ENCODE measurements around the gene C1orf159. TPM values are rescaled to one million over a fixed set of nuclear protein-coding genes. Genes with fewer than 3 reads are reported as not detected.

Gene C1orf159
- total RNA-seq, 2 donors from 2014 or later = 18.0 to 18.6 TPM

DNA sequence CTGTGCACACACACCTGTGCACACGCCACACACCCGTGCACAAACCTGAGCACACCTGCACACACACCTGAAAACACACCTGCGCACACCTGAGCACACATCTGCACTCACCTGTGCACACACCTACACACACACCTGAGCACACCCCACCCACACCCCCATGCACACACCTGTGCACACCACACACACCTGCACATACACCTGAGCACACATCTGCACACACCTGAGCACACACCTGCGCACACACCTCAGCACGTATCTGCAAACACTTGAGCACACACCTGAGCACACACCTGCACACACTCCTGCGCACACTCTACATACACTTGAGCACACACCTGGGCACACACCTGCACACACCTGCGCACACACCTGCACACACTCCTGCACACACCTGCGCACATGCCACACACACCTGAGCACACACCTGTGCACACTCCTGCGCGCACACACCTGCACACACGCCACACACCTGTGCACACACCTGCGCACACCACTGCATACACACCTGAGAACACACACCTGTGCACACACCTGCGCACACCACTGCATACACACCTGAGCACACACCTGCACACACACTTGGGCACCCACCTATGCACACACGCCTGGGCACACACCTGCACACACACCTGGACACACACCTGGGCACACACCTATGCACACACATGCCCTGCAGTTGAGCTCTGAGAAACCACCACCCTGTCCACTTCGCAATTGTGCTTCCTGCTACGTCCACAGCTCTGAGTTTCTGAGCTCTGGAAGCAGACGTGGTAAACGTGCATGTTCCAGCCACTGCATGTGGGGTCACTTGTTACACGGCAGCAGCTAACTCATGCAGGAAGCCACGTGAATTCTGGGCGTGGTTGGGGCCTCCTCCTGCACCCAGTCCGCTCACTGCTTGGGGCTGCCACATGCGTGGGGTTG lies 8.0 kb upstream of the C1orf159 start:
- peak overlapping the region in 1 of 2 donors; percentile 29 for H3K4me3 Mint-ChIP-seq
- ATAC-seq (replicated peaks in 1 of 2) = no peak
- peaks cover 8 to 9% of the 10 kb centered on the region in 2 donors for H3K9me3 Mint-ChIP-seq
- peak overlapping the region; percentile 83 for H3K27ac Mint-ChIP-seq
- H3K36me3 Mint-ChIP-seq (ENCODE audit: insufficient read depth in 2 of 2) = peaks cover 4 to 5% of the 10 kb centered on the region in 2 donors
- no peak for DNase-seq
- peaks cover 9% of the 10 kb centered on the region for H3K27me3 Mint-ChIP-seq (ENCODE audit: low read depth)
- H3K4me1 Mint-ChIP-seq (ENCODE audit: low read depth) = peaks cover 5% of the 10 kb centered on the region

- Mint-ChIP-seq H3K36me3 (ENCODE audit: insufficient read depth in 2 of 2) (peaks cover 4 to 5% of the 10 kb centered on the region in 2 donors), H3K9me3 (peaks cover 8 to 9% of the 10 kb centered on the region in 2 donors), H3K4me1 (ENCODE audit: low read depth) (peaks cover 5% of the 10 kb centered on the region), H3K4me3 (no peak overlapping the region), H3K27me3 (ENCODE audit: low read depth) (peaks cover 10% of the 10 kb centered on the region), H3K27ac (peak overlapping the region; percentile 83)
- ATAC-seq (replicated peaks in 1 of 2) (no peak), DNase-seq (no peak)
Observed at GRCh38 chr1:1122981-1123480, 7.1 kb upstream of the C1orf159 start.

- ATAC-seq (replicated peaks in 1 of 2) (peak; percentile 96 to 97), DNase-seq (peak; percentile 89 to 92)
- Mint-ChIP-seq H3K27me3 (ENCODE audit: low read depth) (peaks cover 10% of the 10 kb centered on the region), H3K4me1 (ENCODE audit: low read depth) (peaks cover 11% of the 10 kb centered on the region), H3K9me3 (peaks cover 8 to 9% of the 10 kb centered on the region in 2 donors), H3K27ac (no peak overlapping the region), H3K36me3 (ENCODE audit: insufficient read depth in 2 of 2) (peaks cover 4 to 5% of the 10 kb centered on the region in 2 donors), H3K4me3 (peak overlapping the region; percentile 36 to 75)
Observed at GRCh38 chr1:1122078-1122811, 6.4 kb upstream of the C1orf159 start.

- DNase-seq (no peak), ATAC-seq (replicated peaks in 1 of 2) (peak; percentile 31)
- Mint-ChIP-seq H3K36me3 (ENCODE audit: insufficient read depth in 2 of 2) (peaks cover 4 to 5% of the 10 kb centered on the region in 2 donors), H3K27ac (no peak overlapping the region), H3K27me3 (ENCODE audit: low read depth) (peaks cover 10% of the 10 kb centered on the region), H3K4me3 (no peak overlapping the region), H3K4me1 (ENCODE audit: low read depth) (peaks cover 11% of the 10 kb centered on the region), H3K9me3 (peaks cover 8 to 9% of the 10 kb centered on the region in 2 donors)
Observed at GRCh38 chr1:1121611-1122077, 5.8 kb upstream of the C1orf159 start.

- H3K4me3 Mint-ChIP-seq = no peak overlapping the region
- H3K36me3 Mint-ChIP-seq (ENCODE audit: insufficient read depth in 2 of 2) = peaks cover 4 to 5% of the 10 kb centered on the region in 2 donors
- H3K4me1 Mint-ChIP-seq (ENCODE audit: low read depth) = peaks cover 11% of the 10 kb centered on the region
- no peak for ATAC-seq (replicated peaks in 1 of 2)
- peaks cover 8 to 9% of the 10 kb centered on the region in 2 donors for H3K9me3 Mint-ChIP-seq
- no peak for DNase-seq
- no peak overlapping the region for H3K27ac Mint-ChIP-seq
- H3K27me3 Mint-ChIP-seq (ENCODE audit: low read depth) = peaks cover 10% of the 10 kb centered on the region
Observed at GRCh38 chr1:1120866-1121591, 5.1 kb upstream of the C1orf159 start.

DNA sequence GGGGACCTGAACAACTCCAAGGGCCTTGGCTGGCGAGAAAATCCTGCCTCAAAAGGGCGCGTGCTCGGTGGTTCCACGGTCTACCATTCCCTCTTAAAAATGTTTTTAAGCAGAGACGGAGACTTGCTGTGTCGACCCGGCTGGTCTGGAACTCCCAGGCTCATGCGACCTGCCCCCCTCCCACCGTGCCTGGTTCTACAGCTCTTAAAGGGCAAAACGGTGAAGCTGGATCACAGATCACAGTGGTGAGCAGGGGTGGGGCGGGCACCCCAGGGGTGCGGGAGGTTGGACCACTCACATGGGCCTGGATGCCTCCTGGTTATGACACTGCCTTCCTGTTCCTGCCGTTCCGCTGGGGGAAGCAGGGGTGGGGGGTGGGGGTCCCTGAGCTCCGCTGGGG lies 4.2 kb upstream of the C1orf159 start:
- ATAC-seq (replicated peaks in 1 of 2) (no peak), DNase-seq (no peak)
- Mint-ChIP-seq H3K27me3 (ENCODE audit: low read depth) (peaks cover 10% of the 10 kb centered on the region), H3K36me3 (ENCODE audit: insufficient read depth in 2 of 2) (peaks cover 4 to 5% of the 10 kb centered on the region in 2 donors), H3K4me1 (ENCODE audit: low read depth) (peaks cover 12% of the 10 kb centered on the region), H3K9me3 (peaks cover 8 to 9% of the 10 kb centered on the region in 2 donors), H3K27ac (no peak overlapping the region), H3K4me3 (no peak overlapping the region)

- H3K27ac Mint-ChIP-seq = no peak overlapping the region
- peaks cover 8 to 9% of the 10 kb centered on the region in 2 donors for H3K9me3 Mint-ChIP-seq
- H3K4me3 Mint-ChIP-seq = no peak overlapping the region
- ATAC-seq (replicated peaks in 1 of 2) (no peak), DNase-seq (no peak)
- H3K36me3 Mint-ChIP-seq (ENCODE audit: insufficient read depth in 2 of 2) = peaks cover 5% of the 10 kb centered on the region in 2 donors
- peaks cover 19% of the 10 kb centered on the region for H3K4me1 Mint-ChIP-seq (ENCODE audit: low read depth)
- H3K27me3 Mint-ChIP-seq (ENCODE audit: low read depth) = peaks cover 10% of the 10 kb centered on the region
Observed at GRCh38 chr1:1119272-1119890, 3.5 kb upstream of the C1orf159 start.

- Mint-ChIP-seq H3K4me1 (ENCODE audit: low read depth) (peaks cover 19% of the 10 kb centered on the region), H3K36me3 (ENCODE audit: insufficient read depth in 2 of 2) (peaks cover 3 to 7% of the 10 kb centered on the region in 2 donors), H3K27me3 (ENCODE audit: low read depth) (peaks cover 10% of the 10 kb centered on the region), H3K9me3 (peaks cover 4 to 6% of the 10 kb centered on the region in 2 donors), H3K4me3 (no peak overlapping the region), H3K27ac (no peak overlapping the region)
- ATAC-seq (replicated peaks in 1 of 2) (no peak), DNase-seq (no peak)
Observed at GRCh38 chr1:1118876-1119220, 3.0 kb upstream of the C1orf159 start.

- Mint-ChIP-seq H3K4me3 (peak overlapping the region; percentile 55 to 86), H3K27me3 (ENCODE audit: low read depth) (peaks cover 10% of the 10 kb centered on the region), H3K4me1 (ENCODE audit: low read depth) (peaks cover 19% of the 10 kb centered on the region), H3K27ac (no peak overlapping the region), H3K36me3 (ENCODE audit: insufficient read depth in 2 of 2) (peaks cover 4 to 9% of the 10 kb centered on the region in 2 donors), H3K9me3 (peaks cover 0 to 3% of the 10 kb centered on the region in 2 donors)
- DNase-seq = no peak
- ATAC-seq (replicated peaks in 1 of 2) = no peak
Observed at GRCh38 chr1:1118011-1118875, 2.4 kb upstream of the C1orf159 start.

DNA sequence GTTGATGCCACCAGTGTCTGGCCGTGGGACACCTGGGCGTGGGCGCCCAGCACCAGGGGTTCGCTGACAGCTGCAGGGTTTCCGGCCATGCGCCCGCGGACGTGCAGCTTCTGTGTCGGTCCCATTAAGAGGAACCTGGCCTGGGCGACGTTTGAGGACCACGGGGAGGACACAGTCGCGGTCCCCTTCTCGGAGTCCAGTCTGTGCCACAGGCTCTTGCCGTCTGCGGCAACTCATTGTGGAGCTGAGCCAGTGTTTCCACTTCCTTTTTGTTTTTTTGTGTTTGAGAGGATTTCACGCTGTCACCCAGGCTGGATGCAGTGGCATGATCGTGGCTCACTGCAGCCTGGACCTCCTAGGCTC lies 1.6 kb upstream of the C1orf159 start:
- Mint-ChIP-seq H3K4me3 (peak overlapping the region; percentile 55 to 86), H3K36me3 (ENCODE audit: insufficient read depth in 2 of 2) (peaks cover 9 to 17% of the 10 kb centered on the region in 2 donors), H3K9me3 (peaks cover 0 to 4% of the 10 kb centered on the region in 2 donors), H3K4me1 (ENCODE audit: low read depth) (peaks cover 15% of the 10 kb centered on the region), H3K27ac (no peak overlapping the region), H3K27me3 (ENCODE audit: low read depth) (peaks cover 10% of the 10 kb centered on the region)
- ATAC-seq (replicated peaks in 1 of 2) (no peak), DNase-seq (no peak)

DNA sequence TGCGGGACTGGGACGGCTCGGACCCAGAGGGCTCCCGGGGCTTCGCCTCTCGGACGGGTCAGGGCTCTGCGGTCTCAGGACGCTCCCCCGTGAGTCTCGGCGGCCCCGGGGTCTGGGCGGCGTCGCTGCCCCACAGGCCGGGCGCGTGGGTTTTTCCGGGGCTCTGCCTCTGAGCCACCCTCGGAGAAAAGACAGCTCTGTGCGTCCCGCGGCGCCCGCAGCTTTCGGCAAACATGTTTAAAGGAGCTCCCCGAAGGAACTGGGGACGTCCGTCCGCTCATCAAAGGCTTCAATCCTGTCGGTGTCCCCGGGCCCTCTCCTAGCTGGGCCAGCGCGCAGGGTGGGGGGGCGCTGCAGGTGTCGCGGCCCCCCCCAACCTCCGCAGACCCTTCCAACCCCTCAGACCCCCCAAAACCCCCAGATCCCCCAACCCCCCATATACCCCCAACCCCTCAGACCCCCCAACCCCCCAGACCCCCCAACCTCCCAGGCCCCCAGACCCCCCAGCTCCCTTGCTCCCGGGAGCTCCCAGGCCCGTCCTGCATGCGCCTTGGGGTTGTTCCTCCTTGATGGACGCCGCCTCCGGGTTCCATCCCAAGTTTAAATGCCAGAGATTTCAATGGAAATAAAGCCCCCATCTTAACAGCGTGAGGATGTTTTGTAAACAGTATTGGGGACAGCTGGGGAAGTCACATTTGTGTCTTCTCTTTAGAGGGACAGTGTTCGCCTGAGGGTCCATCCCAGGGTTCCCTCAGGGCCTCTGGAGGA lies 996 bp upstream of the C1orf159 start:
- no peak overlapping the region for H3K27ac Mint-ChIP-seq
- H3K36me3 Mint-ChIP-seq (ENCODE audit: insufficient read depth in 2 of 2) = peaks cover 13 to 22% of the 10 kb centered on the region in 2 donors
- H3K27me3 Mint-ChIP-seq (ENCODE audit: low read depth) = peaks cover 10% of the 10 kb centered on the region
- ATAC-seq (replicated peaks in 1 of 2) (peak; percentile 4 to 9), DNase-seq (peak; percentile 54 to 67)
- H3K9me3 Mint-ChIP-seq = peaks cover 0 to 4% of the 10 kb centered on the region in 2 donors
- H3K4me1 Mint-ChIP-seq (ENCODE audit: low read depth) = peaks cover 15% of the 10 kb centered on the region
- H3K4me3 Mint-ChIP-seq = peak overlapping the region; percentile 75 to 86

All from activated T-cell treated with anti-CD3 and anti-CD28 coated beads, Interleukin-2, amount 50 U/mL, for 72 hours (primary cell).